ENCODE results near the gene GCN1.

GRCh38 chr12:120161852-120162251 lies 32.7 kb downstream of the GCN1 start:
- no peak for TF ChIP-seq CTCF (IDR thresholded peaks at IDR 0.05; ENCODE audit: poor library complexity)
- no peak for TF ChIP-seq EZH2 (IDR thresholded peaks at IDR 0.05; ENCODE audit: borderline replicate concordance)
